ENCODE measurements around the gene SCAPER.

GRCh38 chr15:76678766-76679165 lies 226.4 kb downstream of the SCAPER start:
- no peak for TF ChIP-seq POLR2A (IDR thresholded peaks at IDR 0.05)
- TF ChIP-seq CTCF (IDR thresholded peaks at IDR 0.05 in 8 of 11, conservative IDR thresholded peaks at IDR 0.05 in 3 of 11), result no peak
- TF ChIP-seq POLR2AphosphoS5 (IDR thresholded peaks at IDR 0.05), result no peak
